Astrocyte of the hippocampus (primary cell): Measurements from ENCODE around the gene MAP6.

Experiments
- DNase-seq: peaks from one replicate; pipeline ENCODE4 v3.0.0; 2011; ENCODE audit warnings: low read depth, low spot score

The MAP6 gene

GRCh38 chr11:75667255-75667830 lies 1.5 kb downstream of the MAP6 start:
- DNase-seq: no peak

- no peak for DNase-seq
These were observed 2.8 kb downstream of the MAP6 start for GRCh38 chr11:75665990-75666389.

- DNase-seq: no peak
These were observed 3.7 kb downstream of the MAP6 start for GRCh38 chr11:75665126-75665525.

GRCh38 chr11:75664389-75664788 lies 4.4 kb downstream of the MAP6 start:
- no peak for DNase-seq

- no peak for DNase-seq
These were observed 5.0 kb downstream of the MAP6 start for GRCh38 chr11:75663808-75664207.

- no peak for DNase-seq
These were observed 9.0 kb downstream of the MAP6 start for GRCh38 chr11:75659836-75660235.

- DNase-seq: peak; percentile 22
These were observed 12.7 kb downstream of the MAP6 start for GRCh38 chr11:75656044-75656727.

GRCh38 chr11:75655605-75656004 lies 13.2 kb downstream of the MAP6 start:
- DNase-seq: peak; percentile 81

GRCh38 chr11:75654314-75654713 lies 14.5 kb downstream of the MAP6 start:
- DNase-seq: peak; percentile 54

GRCh38 chr11:75653532-75653931 lies 15.3 kb downstream of the MAP6 start:
- no peak for DNase-seq

GRCh38 chr11:75652936-75653335 lies 15.9 kb downstream of the MAP6 start:
- no peak for DNase-seq

GRCh38 chr11:75651218-75651617 lies 17.6 kb downstream of the MAP6 start:
- no peak for DNase-seq

- no peak for DNase-seq
These were observed 18.6 kb downstream of the MAP6 start for GRCh38 chr11:75650167-75650723.

GRCh38 chr11:75644946-75645345 lies 23.9 kb downstream of the MAP6 start:
- no peak for DNase-seq

GRCh38 chr11:75644370-75644769 lies 24.5 kb downstream of the MAP6 start:
- no peak for DNase-seq

- DNase-seq: no peak
These were observed 26.3 kb downstream of the MAP6 start for GRCh38 chr11:75642402-75643113.

- peak; percentile 90 for DNase-seq
These were observed 29.1 kb downstream of the MAP6 start for GRCh38 chr11:75639762-75640181.

GRCh38 chr11:75637998-75638397 lies 30.8 kb downstream of the MAP6 start:
- DNase-seq: no peak

- DNase-seq: peak; percentile 40
These were observed 33.6 kb downstream of the MAP6 start for GRCh38 chr11:75635066-75635862.

GRCh38 chr11:75633409-75634066 lies 35.3 kb downstream of the MAP6 start:
- no peak for DNase-seq

- no peak for DNase-seq
These were observed 35.9 kb downstream of the MAP6 start for GRCh38 chr11:75632962-75633361.
